Measurements from ENCODE around the gene CCDC92B. TPM values are rescaled to one million over a fixed set of nuclear protein-coding genes. Genes with fewer than 3 reads are reported as not detected.
A peak's percentile ranks its signal among the peaks of the same experiment; 100 is the strongest.

The CCDC92B gene
- total RNA-seq, 6 experiments from 2014 or later = not detected

DNA sequence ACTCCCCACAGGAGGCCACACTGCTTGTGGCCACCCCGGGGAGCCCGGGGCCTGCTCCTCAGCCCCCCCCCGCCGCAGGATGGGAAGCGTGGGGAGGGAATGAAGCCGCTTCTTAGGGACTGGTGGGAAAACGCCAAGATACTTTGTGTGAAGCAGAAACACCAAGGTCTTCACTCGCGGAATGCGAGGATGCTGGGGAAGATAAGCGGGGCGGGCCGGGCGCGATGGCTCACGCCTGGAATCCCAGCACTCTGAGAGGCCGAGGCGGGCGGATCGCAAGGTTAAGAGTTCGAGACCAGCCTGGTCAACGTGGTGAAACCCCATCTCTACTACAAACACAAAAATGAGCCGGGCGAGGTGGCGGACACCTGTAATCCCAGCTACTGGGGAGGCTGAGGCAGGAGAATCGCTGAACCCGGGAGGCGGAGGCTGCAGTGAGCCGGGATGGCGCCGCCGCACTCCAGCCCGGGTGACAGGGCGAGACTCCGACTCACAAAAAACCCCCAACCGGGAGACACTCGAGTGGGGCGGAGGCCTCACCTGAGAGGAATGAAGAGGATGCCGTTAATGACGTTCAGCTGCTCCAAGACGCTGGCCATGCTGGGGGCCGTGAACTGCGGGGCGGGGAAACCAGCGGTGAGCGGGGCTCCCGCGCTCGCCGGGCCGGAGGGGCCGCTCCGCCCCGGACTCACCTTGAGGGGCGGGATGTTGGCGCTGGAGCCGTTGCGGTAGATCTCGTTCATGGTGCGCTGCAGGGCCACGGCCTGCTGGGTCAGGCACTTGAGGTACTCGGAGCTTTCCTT, 58.2 kb downstream of the CCDC92B start:
- Mint-ChIP-seq H3K4me1 (ENCODE audit: low read depth) (peaks cover 16% of the 10 kb centered on the region), H3K4me3 (no peak overlapping the region), H3K9me3 (peaks cover 6% of the 10 kb centered on the region; the same call in 1 of the 2 replicates), H3K36me3 (ENCODE audit: low read depth) (no peaks in the 10 kb centered on the region), H3K27me3 (ENCODE audit: insufficient read depth) (peaks cover 34% of the 10 kb centered on the region), H3K27ac (no peak overlapping the region)
- TF ChIP-seq, protein P1, sequence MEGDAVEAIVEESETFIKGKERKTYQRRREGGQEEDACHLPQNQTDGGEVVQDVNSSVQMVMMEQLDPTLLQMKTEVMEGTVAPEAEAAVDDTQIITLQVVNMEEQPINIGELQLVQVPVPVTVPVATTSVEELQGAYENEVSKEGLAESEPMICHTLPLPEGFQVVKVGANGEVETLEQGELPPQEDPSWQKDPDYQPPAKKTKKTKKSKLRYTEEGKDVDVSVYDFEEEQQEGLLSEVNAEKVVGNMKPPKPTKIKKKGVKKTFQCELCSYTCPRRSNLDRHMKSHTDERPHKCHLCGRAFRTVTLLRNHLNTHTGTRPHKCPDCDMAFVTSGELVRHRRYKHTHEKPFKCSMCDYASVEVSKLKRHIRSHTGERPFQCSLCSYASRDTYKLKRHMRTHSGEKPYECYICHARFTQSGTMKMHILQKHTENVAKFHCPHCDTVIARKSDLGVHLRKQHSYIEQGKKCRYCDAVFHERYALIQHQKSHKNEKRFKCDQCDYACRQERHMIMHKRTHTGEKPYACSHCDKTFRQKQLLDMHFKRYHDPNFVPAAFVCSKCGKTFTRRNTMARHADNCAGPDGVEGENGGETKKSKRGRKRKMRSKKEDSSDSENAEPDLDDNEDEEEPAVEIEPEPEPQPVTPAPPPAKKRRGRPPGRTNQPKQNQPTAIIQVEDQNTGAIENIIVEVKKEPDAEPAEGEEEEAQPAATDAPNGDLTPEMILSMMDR (IDR thresholded peaks at IDR 0.05) = no peak
- no peak for DNase-seq

DNA sequence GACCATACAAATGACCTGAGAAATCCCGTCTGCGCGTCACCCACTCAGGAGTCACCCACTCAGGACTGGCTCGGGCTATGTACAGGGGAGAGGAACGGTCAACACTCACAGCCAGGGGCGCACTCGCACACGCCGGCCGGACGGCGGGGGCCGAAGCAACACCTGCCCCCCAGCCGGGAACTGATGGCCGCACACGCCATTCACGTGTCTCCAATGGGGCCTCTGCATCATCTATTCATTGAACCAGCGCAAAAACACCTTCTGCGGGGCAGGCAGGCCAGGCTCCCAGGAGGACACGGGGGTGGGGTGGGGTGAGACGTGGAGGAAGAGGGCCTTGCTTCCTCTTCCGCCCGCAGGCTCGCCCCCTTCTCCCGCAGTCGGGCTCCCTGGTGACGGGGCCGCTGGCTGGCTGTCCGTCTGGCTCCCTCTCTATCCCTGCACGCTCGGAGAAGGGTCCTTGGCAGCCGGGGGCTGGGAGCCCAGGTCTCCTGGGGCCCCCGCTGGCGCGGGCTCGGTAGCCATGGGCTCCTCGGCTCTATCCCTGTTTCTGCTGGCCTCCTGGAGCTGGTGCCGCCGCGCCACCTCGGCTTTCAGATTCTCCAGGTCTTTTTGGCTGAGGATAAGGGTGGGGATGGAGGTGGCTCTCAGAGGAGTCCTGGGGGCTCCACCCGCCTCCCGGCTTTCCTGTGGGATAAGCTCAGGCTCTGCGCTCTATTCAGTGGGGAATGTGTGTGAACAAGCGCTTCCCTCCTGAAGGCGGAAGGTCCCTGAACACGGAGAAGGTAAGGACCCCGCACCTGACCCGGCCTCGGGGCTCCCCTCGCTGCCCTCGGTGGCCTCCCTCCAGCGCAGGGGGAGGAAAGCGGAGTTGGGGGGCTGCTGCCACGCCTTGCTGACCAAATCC, 59.0 kb downstream of the CCDC92B start:
- Mint-ChIP-seq H3K4me3 (no peak overlapping the region), H3K27ac (no peak overlapping the region), H3K27me3 (ENCODE audit: insufficient read depth) (peaks cover 34% of the 10 kb centered on the region), H3K4me1 (ENCODE audit: low read depth) (peaks cover 21% of the 10 kb centered on the region), H3K36me3 (ENCODE audit: low read depth) (no peaks in the 10 kb centered on the region), H3K9me3 (peaks cover 6% of the 10 kb centered on the region; the same call in 1 of the 2 replicates)
- TF ChIP-seq, protein P1 (IDR thresholded peaks at IDR 0.05) = no peak
- no peak for DNase-seq

DNA sequence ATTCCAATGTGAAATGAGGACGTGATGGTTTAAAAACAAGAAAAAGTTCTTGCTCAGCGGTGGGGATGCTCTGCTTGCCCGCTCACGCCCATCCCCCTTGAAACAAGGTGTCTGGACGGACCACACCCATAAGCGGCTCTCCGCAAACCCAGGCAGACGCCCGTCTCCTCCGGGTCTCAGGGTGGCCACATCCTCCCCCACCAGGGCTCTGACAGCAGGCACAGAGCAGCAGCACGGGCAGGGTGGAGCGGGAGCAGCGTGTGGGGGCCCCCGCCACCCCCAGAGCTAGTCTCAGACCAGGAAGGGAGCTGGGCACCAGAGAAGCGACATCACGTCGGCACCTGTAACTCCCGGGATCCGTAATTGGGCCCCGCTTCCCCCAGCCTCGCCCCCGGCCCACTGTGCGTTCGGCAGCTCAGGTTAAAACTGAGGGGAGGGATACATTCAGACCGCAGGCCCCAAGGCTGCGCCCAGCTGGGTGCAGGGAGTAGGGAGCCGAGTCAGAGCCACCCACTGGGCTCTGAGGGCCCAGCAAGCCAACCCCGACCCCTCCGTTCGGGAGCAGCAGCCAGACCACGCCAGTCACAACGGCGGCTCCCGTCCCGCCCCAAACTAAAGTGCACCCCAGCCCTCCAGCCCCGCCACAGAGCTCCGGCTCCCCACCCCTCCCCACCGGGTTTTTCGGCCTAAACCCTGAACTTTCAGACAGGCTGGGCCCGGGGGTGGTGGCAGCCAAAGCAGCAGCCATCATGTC, 59.9 kb downstream of the CCDC92B start:
- Mint-ChIP-seq H3K4me1 (ENCODE audit: low read depth) (peaks cover 21% of the 10 kb centered on the region), H3K9me3 (peaks cover 6% of the 10 kb centered on the region; the same call in 1 of the 2 replicates), H3K4me3 (peak overlapping the region; percentile 39; the same call in 1 of the 2 replicates), H3K27ac (peak overlapping the region; percentile 63), H3K36me3 (ENCODE audit: low read depth) (peaks cover under 1% of the 10 kb centered on the region; the same call in 1 of the 2 replicates), H3K27me3 (ENCODE audit: insufficient read depth) (peaks cover 34% of the 10 kb centered on the region)
- no peak for DNase-seq
- TF ChIP-seq, protein P1 (IDR thresholded peaks at IDR 0.05) = no peak

DNA sequence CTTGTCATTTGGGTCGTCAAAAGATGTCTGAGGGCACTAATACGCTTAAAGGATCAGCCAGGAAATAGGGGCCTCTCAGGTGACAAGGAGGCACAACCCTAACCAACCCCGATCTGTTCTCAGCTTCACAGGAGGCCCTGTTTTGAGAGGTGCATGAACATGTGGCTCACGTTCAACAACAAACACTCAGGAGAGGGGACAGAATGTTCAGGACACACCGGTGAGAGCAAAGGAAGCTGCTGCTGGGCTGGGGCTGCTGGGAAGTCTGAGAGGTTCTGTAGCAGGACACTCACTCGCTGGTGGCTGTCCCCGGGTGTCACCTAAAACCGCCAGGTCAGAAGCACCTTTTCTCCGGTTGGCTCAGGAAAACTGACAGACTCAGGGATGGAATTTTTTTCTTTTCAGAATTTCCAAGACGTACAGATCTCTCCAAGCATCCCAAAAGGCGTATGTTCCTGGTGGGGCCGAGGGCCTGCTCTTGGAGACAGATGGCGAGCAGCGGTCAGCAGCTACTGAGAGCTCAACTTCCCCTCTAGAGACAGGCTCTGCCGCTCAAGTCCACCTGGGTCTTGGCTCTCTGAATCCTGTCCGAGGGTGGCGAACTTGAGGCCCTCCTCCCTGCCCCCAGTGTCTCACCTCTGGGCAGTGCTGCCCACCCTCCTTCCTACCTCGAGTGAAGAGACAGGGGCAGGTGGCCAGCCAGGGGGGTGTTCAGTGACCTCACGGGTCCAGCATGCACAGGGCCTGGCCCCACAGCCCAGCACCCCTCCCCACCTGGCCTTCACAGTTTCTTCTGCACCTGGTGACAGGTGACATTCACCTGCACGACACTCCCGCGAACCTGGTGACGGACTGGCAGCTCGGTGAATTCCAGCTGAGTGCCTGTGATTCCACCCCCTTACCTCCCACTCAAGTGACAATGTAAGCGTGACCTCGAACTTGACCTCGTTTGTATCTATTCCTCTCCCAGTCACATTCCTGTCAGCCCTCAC, 60.8 kb downstream of the CCDC92B start:
- peaks cover 21% of the 10 kb centered on the region for H3K4me1 Mint-ChIP-seq (ENCODE audit: low read depth)
- TF ChIP-seq, protein P1 (IDR thresholded peaks at IDR 0.05) = no peak
- H3K36me3 Mint-ChIP-seq (ENCODE audit: low read depth) = peaks cover 10% of the 10 kb centered on the region
- H3K4me3 Mint-ChIP-seq = peak overlapping the region; percentile 39; the same call in 1 of the 2 replicates
- DNase-seq = no peak
- H3K27ac Mint-ChIP-seq = peak overlapping the region; percentile 77
- peaks cover 6% of the 10 kb centered on the region; the same call in 1 of the 2 replicates for H3K9me3 Mint-ChIP-seq
- peaks cover 34% of the 10 kb centered on the region for H3K27me3 Mint-ChIP-seq (ENCODE audit: insufficient read depth)

All from HFFc6 (cell line).